Endometrial microvascular endothelial cells (primary cell): ENCODE measurements around the gene ATRIP. TPM values are rescaled to one million over a fixed set of nuclear protein-coding genes. Genes with fewer than 3 reads are reported as not detected.
"Not testable (repeated sequence)": the region's sequence is repeated elsewhere in the genome, so short reads cannot be mapped to it uniquely, and the experiment has no call there.

Experiments
- in situ Hi-C: cut with HindIII; loops from 2 replicates; pipeline ENCODE4 v1.10.0; 2017; ENCODE audit warnings: low sequenced_read_pairs, low pct_unique_long_range_greater_than_20kb; ENCODE audit errors: inconsistent ontology term
- total RNA-seq: library from RNA; depleted of rRNA; stranded (reverse); fragments of >200 nt; gene quantifications from one replicate; pipeline ENCODE4 v1.2.3, GENCODE V29; 2015; ENCODE audit errors: inconsistent ontology term

ATRIP gene
- 10.7 TPM for total RNA-seq

GRCh38 chr3:48446425-48447193 lies at the start of gene ATRIP:
ATRIP (plus strand) TSS chr3:48446737; CDS start chr3:48446846, 109 bp downstream.
- in situ Hi-C loops: no loop called here

DNA sequence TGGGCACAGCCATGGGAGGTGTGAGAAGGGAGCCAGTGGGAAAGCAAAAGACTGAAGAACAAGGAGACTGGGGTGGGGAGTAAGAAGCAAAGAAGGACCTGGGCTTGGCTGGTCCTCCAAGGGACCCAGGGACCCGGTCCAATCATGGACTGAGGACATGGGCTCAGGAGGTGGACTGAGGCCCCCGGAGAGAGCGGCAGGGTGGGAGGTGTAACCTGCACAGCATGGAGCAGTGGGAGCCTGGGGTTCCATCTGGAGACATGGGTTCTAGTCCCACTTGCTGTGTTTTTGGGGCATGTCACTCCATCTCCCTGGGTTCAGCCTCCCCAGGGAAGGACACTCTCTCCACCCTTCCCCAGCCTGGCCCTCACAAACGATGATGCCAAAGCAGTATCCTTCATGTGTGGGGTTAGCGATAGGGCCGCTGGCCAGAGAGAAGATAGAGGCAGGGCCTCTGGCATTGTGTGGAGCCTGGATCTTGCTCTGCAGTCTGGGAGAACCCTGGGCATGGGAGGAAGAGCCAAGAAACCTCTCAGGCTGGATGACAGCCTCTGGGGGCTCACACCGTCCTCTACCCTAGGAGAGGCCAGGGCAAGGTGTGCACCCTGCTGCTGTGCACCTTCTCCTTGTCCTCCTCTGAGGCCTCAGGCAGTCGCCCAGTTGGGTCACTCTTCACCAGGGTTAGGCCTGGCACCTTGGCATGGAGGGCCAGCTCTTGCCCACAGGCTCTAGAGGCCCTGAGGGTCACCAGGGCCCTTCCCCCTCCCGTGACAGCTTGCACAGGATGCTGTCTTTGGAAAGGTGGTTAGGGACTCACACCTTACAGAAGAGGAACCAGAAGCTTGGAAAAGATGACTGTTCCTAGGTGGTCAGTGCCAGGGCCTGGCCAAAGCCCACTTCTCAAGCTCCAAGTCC lies 48.5 kb upstream of the ATRIP start:
- in situ Hi-C loops: no loop called here

DNA sequence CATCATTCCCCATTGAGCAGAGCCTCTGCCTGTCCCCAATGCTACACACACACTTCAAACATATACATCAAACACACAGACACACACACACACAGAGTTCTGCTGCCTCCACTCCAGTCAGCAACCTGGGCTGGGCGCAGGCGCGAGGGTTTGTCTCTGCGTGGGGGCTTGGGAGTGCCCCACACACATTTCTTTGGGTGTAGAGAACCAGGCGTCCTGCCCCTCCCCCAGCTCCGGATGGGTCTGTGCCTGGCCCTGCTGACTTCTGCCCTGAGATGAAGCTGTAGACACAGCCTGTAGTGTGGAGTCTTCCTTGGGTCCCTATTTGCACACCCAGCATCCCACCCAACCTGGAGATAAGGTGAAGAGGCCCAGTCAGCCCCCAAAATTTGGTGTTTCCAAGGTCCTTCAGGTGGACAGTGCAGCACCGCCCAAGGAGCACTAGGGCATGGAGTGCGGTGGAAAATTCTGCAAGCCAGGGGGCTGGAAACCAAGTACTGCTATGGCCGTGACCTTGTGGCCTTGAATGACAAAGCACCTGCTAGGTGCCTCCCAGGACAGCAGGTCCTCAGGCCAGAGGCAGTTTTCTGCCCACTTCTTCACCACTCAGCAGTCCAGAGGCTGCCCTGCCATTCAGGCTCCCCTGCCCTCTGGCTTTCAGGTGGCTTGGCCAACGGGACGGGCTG lies 47.7 kb upstream of the ATRIP start:
- in situ Hi-C loops: no loop called here

DNA sequence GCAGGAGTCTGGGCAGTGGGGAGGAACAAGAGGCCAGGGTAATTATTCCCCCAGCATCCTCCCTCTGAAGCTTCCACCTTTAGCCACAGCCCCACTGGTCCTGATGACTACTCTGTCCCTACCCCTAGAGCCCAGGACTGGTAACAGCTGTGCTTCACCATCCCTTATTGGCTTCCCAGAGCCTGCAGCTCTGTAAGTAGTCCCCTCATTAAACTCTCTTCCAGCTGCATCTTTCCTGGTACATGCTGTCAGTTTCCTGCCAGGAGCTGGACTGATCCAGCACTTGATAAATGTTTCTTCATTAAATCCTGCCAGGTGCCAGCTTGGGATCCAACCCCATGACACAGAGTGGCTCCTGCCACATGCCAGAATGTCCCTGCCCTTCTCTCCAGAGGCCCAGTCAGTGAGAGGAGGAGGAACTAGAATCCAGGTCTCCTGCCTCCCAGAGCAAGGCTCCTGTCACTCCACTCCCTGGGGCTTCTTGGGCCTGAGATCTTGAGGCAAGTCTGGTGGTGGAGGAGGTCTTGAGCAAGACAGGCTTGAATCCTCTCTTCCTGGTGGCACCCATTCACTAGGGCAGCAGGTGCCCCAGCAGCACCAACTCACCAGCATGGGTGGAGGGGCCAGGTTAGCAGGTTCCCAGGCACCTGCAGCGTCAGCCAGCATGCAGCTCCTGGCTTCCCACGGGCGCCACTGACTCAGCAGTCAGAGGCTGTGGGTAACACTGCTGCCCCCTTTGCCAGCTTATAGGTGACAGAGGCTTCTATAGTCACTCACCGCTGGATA lies 47.0 kb upstream of the ATRIP start:
- in situ Hi-C loops: no loop called here

DNA sequence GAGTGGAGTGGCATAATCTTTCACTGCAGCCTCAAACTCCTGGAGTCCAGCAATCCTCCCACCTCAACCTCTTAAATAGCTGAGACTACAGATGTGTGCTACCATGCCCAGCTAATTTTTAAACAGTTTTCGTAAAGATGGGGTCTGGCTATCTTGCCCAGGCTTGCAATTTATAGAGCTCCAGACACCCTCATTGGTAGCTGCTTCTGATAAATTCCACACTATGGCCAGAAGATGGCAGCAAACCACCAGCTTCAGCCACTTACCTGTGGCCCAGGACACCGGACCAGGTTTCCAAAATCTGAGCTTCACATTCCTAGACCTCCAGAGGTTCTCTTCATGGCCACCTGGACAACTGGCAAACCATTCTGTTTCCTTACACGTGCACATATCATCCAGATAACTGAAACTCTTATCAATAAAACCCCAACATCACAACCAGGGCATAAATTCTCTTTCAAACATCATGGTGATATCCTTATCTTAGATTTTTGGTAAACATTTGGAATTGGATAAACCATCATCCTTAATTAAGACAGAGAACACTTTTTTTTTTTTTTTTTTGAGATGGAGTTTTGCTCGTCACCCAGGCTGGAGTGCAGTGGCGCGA lies 45.6 kb upstream of the ATRIP start:
- in situ Hi-C loops: no loop called here

DNA sequence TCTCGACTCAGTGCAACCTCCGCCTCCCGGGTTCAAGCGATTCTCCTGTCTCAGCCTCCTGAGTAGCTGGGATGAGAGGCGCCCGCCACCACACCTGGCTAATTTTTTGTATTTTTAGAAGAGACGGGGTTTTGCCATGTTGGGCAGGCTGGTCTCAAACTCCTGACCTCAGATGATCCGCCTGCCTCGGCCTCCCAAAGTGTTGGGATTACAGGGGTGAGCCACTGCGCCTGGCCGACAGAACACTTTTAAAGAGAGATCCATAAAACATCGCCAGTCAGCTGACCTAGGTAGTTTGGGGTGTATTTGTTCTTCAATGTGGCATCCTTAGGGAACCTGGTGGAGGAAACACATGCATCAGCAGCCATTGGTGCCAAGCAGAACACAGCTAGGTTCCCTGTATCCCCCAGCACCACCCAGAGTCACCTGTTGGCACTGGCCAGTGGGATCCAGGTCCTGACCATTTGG lies 45.1 kb upstream of the ATRIP start:
- in situ Hi-C loops: not testable (repeated sequence)

GRCh38 chr3:48402281-48402732 lies 44.2 kb upstream of the ATRIP start:
- in situ Hi-C loops: no loop called here

GRCh38 chr3:48402907-48403306 lies 43.6 kb upstream of the ATRIP start:
- in situ Hi-C loops: no loop called here

DNA sequence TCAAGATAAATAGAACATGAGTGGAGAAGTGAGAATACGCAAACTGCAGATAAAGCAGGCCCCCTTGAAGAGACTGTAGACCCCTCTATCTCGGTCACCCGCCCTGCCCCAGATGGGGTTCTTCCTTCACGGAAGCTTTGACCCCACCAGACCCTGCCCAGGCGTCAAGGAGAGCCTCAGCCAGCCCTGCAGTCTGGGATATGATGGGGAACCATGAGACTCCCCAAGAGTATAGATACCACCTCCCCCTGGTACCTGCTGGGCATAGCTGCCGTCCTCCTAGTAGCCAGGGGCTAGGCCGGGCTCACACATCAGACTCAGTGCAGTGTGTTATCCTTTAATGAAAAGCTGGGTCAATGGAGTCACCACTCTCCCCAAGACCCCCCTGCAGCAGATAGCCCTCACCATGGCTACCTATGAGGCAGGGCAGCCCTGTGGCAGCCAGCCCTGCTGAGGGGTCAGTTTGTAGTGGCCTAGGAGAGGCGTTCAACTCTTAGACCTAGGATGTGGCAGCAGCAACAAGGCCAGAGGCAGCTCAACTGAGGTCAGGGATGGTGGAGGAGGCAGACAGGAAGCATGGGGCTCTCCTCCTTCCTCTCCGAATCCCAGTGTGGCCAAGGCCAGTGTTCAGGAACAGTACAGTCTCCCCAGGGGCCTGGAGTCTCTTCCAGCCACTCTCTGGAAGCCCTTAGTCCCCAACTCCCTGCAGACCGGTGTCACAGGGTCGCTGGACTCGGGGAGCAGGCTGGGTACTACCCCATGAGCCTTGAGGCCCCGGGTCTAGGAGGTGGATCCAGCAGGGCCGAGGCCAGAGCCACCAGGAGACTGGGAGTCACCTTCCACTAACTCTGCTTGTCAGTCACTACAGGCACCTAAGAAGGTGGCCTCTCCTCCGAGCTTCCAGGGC lies 42.8 kb upstream of the ATRIP start:
- in situ Hi-C loops: no loop called here

- in situ Hi-C loops: no loop called here
Measured at GRCh38 chr3:48404440-48405342, 41.8 kb upstream of the ATRIP start.

GRCh38 chr3:48405343-48405881 lies 41.1 kb upstream of the ATRIP start:
- in situ Hi-C loops: no loop called here

DNA sequence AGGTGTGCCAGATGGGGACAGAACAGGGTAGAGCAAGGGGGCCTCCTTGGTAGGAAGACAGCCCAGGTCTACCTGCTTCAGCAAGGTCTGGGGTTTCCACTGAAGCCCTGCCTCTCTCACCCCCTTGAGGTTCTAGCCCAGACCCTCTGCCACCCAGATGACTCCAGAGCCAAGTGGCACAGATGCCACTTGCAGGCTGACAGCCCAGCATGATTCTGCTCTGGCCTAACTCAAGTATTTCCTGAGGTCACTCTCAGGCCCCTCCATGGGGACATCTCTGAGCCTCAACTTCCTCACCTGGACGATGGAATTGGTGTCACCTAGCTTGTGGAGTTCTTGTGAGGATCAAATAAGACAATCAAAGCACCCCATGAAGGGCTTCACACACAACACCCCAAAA lies 40.6 kb upstream of the ATRIP start:
- in situ Hi-C loops: no loop called here

- in situ Hi-C loops: no loop called here
Measured at GRCh38 chr3:48406443-48407431, 39.8 kb upstream of the ATRIP start.

GRCh38 chr3:48407542-48408099 lies 38.9 kb upstream of the ATRIP start:
- in situ Hi-C loops: no loop called here
